Body of pancreas (tissue), 4 donors: Measurements from ENCODE around the gene UCHL3.

Experiments used
- POLR2A ChIP-seq, 3 donors: fragments of 450-650 bp; IDR thresholded peaks; one replicate each; pipeline ENCODE4 v1.6.1; 2016; ENCODE audit warnings: antibody characterized with exemption in 3 of 3, mild to moderate bottlenecking in 2 of 3
- TF ChIP-seq, protein P1 (sequence below), 7 experiments: fragments of 450-650 bp in 4 of 7; fragments of 200-600 bp in 3 of 7; sonication (generic) in 3 of 7; IDR thresholded peaks; one replicate each; pipeline ENCODE4 v1.5.1; 2016 to 2019; ENCODE audit warnings: antibody characterized with exemption in 7 of 7

DNA sequence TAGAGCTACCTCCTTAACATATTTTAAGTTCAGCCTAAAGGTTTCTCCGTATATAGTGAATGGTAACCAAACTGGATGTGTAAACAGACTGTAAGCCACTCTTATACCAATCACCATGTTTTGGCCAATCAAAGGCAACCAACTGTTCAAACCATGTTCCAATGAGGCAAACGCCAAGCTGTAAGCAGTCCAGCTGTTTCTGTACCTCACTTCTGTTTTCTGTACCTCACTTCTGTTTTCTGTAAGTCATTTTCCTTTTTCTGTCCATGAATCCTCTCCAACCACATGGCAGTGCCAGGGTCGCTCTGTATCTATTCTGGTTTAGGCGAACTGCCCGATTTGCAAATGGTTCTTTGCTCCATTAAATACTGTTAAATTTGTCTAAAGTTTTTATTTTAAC is 36.3 kb upstream of the UCHL3 start:
- TF ChIP-seq, protein P1, sequence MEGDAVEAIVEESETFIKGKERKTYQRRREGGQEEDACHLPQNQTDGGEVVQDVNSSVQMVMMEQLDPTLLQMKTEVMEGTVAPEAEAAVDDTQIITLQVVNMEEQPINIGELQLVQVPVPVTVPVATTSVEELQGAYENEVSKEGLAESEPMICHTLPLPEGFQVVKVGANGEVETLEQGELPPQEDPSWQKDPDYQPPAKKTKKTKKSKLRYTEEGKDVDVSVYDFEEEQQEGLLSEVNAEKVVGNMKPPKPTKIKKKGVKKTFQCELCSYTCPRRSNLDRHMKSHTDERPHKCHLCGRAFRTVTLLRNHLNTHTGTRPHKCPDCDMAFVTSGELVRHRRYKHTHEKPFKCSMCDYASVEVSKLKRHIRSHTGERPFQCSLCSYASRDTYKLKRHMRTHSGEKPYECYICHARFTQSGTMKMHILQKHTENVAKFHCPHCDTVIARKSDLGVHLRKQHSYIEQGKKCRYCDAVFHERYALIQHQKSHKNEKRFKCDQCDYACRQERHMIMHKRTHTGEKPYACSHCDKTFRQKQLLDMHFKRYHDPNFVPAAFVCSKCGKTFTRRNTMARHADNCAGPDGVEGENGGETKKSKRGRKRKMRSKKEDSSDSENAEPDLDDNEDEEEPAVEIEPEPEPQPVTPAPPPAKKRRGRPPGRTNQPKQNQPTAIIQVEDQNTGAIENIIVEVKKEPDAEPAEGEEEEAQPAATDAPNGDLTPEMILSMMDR (IDR thresholded peaks at IDR 0.05) = no peak
- TF ChIP-seq POLR2A (IDR thresholded peaks at IDR 0.05) = no peak
